Uterus (tissue), 2 donors: ENCODE results near the gene GNG11.

Experiments used
- CTCF ChIP-seq, 4 experiments: fragments of 200-600 bp in 2 of 4; fragments of 450-650 bp in 2 of 4; sonication (generic) in 2 of 4; IDR thresholded peaks; one replicate each; pipeline ENCODE4 v1.5.1; 2016 to 2019; ENCODE audit warnings: antibody characterized with exemption in 4 of 4, mild to moderate bottlenecking in 2 of 4, moderate library complexity in 1 of 4
- POLR2A ChIP-seq, 2 donors: fragments of 450-650 bp; IDR thresholded peaks; one replicate each; pipeline ENCODE4 v1.6.1; 2016; ENCODE audit warnings: antibody characterized with exemption in 2 of 2, mild to moderate bottlenecking in 1 of 2, moderate library complexity in 1 of 2

GRCh38 chr7:93926800-93927199 lies 5.3 kb downstream of the GNG11 start:
- TF ChIP-seq POLR2A (IDR thresholded peaks at IDR 0.05) (no peak), CTCF (IDR thresholded peaks at IDR 0.05) (no peak)
